Measurements from ENCODE around the gene SYNGR3. TPM values are rescaled to one million over a fixed set of nuclear protein-coding genes. Genes with fewer than 3 reads are reported as not detected.

SYNGR3 gene
- total and polyA plus RNA-seq, 2 of the 13 experiments (the other 11 are each of a cell fraction or from before 2014, with no cell fraction given): 0.97 to 5.7 TPM

DNA sequence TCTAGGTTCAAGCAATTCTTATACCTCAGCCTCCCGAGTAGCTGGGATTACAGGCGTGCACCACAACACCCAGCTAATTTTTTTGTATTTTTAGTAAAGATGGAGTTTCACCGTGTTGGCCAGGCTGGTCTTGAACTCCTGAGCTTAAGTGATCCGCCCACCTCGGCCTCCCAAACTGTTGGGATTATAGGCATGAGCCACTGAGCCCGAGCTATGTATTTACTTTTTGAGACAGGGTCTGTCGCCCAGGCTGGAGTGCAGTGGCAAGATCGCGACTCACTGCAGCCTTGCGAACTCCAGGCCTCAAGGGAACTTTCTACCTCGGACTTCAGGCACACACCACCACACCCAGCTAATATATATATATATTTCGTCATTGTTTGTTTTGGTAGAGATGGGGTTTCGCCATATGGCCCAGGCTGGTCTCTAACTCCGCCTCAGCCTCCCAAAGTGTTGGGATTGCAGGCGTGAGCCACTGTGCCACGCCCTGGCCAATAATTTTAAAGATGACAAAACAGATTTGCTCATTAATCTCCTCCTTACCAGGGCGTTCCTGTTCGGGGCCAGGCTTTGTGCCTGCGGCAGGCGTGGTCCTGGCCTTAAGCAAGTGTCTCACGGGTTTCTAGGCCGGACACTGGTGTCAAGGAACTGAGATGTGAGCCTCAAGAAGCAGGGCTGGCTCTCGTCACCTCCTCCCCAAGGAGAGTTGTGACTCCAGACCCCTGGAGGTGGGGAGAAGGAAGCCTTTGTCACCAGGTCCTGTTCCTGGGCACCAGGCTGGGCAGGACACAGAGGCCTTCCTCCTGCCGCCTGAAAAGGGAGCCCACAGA lies 25.6 kb downstream of the SYNGR3 start:
- peak overlapping the region; percentile 20 to 61 (median 40); a peak in 5 of 6 replicates for H3K4me3 ChIP-seq (replicated peaks in 1 of 3; ENCODE audit: insufficient read depth in 1 of 3, low read depth in 2 of 3, low read length in 3 of 3)
- H4K20me1 ChIP-seq (ENCODE audit: insufficient read depth, low read length): no peaks in the 10 kb centered on the region
- BruUV-seq (replicated peaks): no TSS peak
- H3K9me3 ChIP-seq (ENCODE audit: low read length): no peaks in the 10 kb centered on the region
- WGBS (ENCODE audit: low lambda C conversion rate): 4% methylated on average over 16 of the region's 24 CpGs
- H3K27ac ChIP-seq (ENCODE audit: extremely low read length, insufficient read depth, low read length): no peak overlapping the region
- peak overlapping the region; percentile 59 for H2AFZ ChIP-seq (ENCODE audit: low read length)
- peaks cover 2 to 14% of the 10 kb centered on the region in 2 experiments; a peak in 2 of 5 replicates for H3K27me3 ChIP-seq (ENCODE audit: control insufficient read depth in 1 of 2, insufficient read depth in 2 of 2, low read length in 2 of 2)
- intact Hi-C loops (cut with micrococcal nuclease; ENCODE audit: unreplicated experiment): no loop called here
- H3K9ac ChIP-seq (ENCODE audit: insufficient read depth, low read depth, low read length): peak overlapping the region; percentile 60
- POLR2A ChIA-PET: interaction anchor here (0.8 to 2.9 kb wide), 10 partner anchors 8 to 142 kb away, joined by 3 to 22 read pairs (median 4); partner anchors contain the start of genes NTHL1, RPS2, SYNGR3 and TRAF7
- peak overlapping the region; percentile 93 for H3K4me2 ChIP-seq (ENCODE audit: low read depth, low read length)
- ATAC-seq: peak; percentile 63
- FAIRE-seq: peak; percentile 83
- peak; percentile 76 for DNase-seq (ENCODE audit: low spot score)
- CTCF ChIA-PET (ENCODE audit: low intra/inter-chr PET ratio, low total read pairs): no interaction called here
- H3K79me2 ChIP-seq (ENCODE audit: insufficient read depth, low read length): peaks cover 2% of the 10 kb centered on the region
- H3K4me1 ChIP-seq (ENCODE audit: insufficient read depth, low read length): peaks cover 65% of the 10 kb centered on the region
- in situ Hi-C loops (cut with HindIII; ENCODE audit: extremely low pct_ligation_motif_present, low pct_unique_long_range_greater_than_20kb): no loop called here
- no peaks in the 10 kb centered on the region for H3K36me3 ChIP-seq (replicated peaks in 1 of 2; ENCODE audit: control insufficient read depth in 1 of 2, insufficient read depth in 2 of 2, low read length in 2 of 2)
- TF ChIP-seq SSRP1 (CRISPR knock-in tag; IDR thresholded peaks at IDR 0.05) (no peak), KLF9 (CRISPR knock-in tag; IDR thresholded peaks at IDR 0.05; ENCODE audit: low read depth) (no peak), HNF4A (CRISPR knock-in tag; IDR thresholded peaks at IDR 0.05) (peak; percentile 47), ERF (CRISPR knock-in tag; IDR thresholded peaks at IDR 0.05) (peak; percentile 28; the same call in 1 of the 2 replicates), EZH2 (conservative IDR thresholded peaks at IDR 0.05; ENCODE audit: low read depth, low read length) (no peak), ADNP (CRISPR knock-in tag; IDR thresholded peaks at IDR 0.05) (no peak), ZNF788 (CRISPR knock-in tag; IDR thresholded peaks at IDR 0.05; ENCODE audit: borderline replicate concordance) (no peak), MYC (CRISPR knock-in tag; IDR thresholded peaks at IDR 0.05; ENCODE audit: borderline replicate concordance) (peak; percentile 29; the same call in 1 of the 2 replicates), THAP11 (CRISPR knock-in tag; IDR thresholded peaks at IDR 0.05) (peak; percentile 50), MTA1 (CRISPR knock-in tag; IDR thresholded peaks at IDR 0.05; ENCODE audit: borderline replicate concordance) (peak; percentile 15; the same call in 1 of the 2 replicates), RCOR2 (CRISPR knock-in tag; IDR thresholded peaks at IDR 0.05) (0 out of 2 replicates have a peak, but pooled peaks have one; percentile 32), SOX13 (IDR thresholded peaks at IDR 0.05) (peak; percentile 26; the same call in 1 of the 2 replicates), SOX13 (CRISPR knock-in tag; conservative IDR thresholded peaks at IDR 0.05 in 1 of 2, IDR thresholded peaks at IDR 0.05 in 1 of 2) (no peak)
- TF ChIP-seq, protein P1, sequence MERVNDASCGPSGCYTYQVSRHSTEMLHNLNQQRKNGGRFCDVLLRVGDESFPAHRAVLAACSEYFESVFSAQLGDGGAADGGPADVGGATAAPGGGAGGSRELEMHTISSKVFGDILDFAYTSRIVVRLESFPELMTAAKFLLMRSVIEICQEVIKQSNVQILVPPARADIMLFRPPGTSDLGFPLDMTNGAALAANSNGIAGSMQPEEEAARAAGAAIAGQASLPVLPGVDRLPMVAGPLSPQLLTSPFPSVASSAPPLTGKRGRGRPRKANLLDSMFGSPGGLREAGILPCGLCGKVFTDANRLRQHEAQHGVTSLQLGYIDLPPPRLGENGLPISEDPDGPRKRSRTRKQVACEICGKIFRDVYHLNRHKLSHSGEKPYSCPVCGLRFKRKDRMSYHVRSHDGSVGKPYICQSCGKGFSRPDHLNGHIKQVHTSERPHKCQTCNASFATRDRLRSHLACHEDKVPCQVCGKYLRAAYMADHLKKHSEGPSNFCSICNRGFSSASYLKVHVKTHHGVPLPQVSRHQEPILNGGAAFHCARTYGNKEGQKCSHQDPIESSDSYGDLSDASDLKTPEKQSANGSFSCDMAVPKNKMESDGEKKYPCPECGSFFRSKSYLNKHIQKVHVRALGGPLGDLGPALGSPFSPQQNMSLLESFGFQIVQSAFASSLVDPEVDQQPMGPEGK (CRISPR knock-in tag; IDR thresholded peaks at IDR 0.05): peak; percentile 32; the same call in 1 of the 2 replicates
- TF ChIP-seq, protein P2, sequence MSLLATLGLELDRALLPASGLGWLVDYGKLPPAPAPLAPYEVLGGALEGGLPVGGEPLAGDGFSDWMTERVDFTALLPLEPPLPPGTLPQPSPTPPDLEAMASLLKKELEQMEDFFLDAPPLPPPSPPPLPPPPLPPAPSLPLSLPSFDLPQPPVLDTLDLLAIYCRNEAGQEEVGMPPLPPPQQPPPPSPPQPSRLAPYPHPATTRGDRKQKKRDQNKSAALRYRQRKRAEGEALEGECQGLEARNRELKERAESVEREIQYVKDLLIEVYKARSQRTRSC (CRISPR knock-in tag; IDR thresholded peaks at IDR 0.05; ENCODE audit: low read depth): no peak
- TF ChIP-seq, protein P3, sequence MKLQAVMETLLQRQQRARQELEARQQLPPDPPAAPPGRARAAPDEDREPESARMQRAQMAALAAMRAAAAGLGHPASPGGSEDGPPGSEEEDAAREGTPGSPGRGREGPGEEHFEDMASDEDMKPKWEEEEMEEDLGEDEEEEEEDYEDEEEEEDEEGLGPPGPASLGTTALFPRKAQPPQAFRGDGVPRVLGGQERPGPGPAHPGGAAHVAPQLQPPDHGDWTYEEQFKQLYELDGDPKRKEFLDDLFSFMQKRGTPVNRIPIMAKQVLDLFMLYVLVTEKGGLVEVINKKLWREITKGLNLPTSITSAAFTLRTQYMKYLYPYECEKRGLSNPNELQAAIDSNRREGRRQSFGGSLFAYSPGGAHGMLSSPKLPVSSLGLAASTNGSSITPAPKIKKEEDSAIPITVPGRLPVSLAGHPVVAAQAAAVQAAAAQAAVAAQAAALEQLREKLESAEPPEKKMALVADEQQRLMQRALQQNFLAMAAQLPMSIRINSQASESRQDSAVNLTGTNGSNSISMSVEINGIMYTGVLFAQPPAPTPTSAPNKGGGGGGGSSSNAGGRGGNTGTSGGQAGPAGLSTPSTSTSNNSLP (IDR thresholded peaks at IDR 0.05; ENCODE audit: low read depth, low read length): 0 out of 2 replicates have a peak, but pooled peaks have one; percentile 22
- TF ChIP-seq, protein P4, sequence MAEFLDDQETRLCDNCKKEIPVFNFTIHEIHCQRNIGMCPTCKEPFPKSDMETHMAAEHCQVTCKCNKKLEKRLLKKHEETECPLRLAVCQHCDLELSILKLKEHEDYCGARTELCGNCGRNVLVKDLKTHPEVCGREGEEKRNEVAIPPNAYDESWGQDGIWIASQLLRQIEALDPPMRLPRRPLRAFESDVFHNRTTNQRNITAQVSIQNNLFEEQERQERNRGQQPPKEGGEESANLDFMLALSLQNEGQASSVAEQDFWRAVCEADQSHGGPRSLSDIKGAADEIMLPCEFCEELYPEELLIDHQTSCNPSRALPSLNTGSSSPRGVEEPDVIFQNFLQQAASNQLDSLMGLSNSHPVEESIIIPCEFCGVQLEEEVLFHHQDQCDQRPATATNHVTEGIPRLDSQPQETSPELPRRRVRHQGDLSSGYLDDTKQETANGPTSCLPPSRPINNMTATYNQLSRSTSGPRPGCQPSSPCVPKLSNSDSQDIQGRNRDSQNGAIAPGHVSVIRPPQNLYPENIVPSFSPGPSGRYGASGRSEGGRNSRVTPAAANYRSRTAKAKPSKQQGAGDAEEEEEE (CRISPR knock-in tag; IDR thresholded peaks at IDR 0.05; ENCODE audit: borderline replicate concordance): no peak

Measured in HepG2 (cell line).